PC-3 (cell line): Measurements from ENCODE around the gene OPRL1.

Experiments
- EZH2phosphoT487 ChIP-seq: fragments of 300-600 bp; sonication (generic); IDR thresholded peaks from 2 replicates; pipeline ENCODE4 v1.6.1; 2018; ENCODE audit warnings: mild to moderate bottlenecking, antibody characterized with exemption, low read length, borderline replicate concordance
- TF ChIP-seq, protein P1 (sequence below): fragments of 300-600 bp; sonication (generic); conservative IDR thresholded peaks from 2 replicates; pipeline ENCODE4 v1.5.1; 2017; ENCODE audit warnings: antibody characterized with exemption, low read depth, mild to moderate bottlenecking, low read length

DNA sequence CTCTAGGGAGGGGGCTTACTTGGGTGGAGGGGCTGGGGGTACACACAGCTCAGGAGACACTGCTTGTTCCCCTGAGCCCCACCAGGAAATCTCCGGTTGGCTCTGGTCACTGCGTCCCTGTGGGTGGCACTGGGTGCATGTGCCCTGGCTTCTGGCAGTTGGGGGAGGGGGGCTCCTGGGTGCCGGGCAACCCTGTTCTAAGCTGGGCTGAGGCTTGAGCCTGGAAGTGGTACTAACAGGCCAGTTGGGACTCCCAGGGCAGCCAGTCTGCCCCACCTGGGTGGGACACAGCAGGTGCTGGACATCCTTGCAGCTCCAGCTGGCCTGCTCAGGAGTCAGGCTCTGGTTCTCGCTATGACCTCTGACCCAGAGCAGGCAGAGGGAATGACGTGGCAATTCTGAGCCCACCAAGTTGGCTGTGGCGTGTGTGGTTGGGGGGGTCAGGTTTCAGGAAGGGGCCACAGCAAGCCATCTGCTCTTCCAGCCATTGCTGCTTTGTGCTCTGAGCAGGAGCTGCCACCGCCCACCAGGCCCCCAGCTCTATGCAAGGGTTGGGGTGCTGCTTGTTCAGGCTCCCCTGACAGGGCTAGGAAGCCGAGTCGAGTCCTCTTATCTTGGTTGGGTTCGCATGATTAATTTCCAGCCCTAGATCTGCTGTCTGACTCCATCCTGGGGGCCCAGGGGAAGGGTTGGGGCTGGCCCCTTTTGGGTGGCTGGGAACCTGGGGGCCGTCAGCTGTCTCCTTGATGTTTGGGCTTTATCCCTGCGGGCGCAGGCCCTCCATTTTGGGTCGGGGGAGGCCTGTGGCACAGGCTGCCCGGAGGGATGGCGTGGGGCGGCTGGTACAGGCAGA lies 43.3 kb upstream of the OPRL1 start:
- TF ChIP-seq, protein P1, sequence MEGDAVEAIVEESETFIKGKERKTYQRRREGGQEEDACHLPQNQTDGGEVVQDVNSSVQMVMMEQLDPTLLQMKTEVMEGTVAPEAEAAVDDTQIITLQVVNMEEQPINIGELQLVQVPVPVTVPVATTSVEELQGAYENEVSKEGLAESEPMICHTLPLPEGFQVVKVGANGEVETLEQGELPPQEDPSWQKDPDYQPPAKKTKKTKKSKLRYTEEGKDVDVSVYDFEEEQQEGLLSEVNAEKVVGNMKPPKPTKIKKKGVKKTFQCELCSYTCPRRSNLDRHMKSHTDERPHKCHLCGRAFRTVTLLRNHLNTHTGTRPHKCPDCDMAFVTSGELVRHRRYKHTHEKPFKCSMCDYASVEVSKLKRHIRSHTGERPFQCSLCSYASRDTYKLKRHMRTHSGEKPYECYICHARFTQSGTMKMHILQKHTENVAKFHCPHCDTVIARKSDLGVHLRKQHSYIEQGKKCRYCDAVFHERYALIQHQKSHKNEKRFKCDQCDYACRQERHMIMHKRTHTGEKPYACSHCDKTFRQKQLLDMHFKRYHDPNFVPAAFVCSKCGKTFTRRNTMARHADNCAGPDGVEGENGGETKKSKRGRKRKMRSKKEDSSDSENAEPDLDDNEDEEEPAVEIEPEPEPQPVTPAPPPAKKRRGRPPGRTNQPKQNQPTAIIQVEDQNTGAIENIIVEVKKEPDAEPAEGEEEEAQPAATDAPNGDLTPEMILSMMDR: no peak
- TF ChIP-seq EZH2phosphoT487: no peak
